ENCODE data around the gene PPIL6.

The PPIL6 gene

GRCh38 chr6:109440331-109441068, at the start of gene PPIL6, which contains the start of gene SMPD2:
TSS of gene PPIL6 (minus strand) at chr6:109440628. CDS start at chr6:109440590, 38 bp downstream.
TSS of gene SMPD2 (plus strand) at chr6:109440724. CDS start at chr6:109441122, 398 bp downstream.
- DNase-seq (ENCODE audit: low read depth in 3 of 3) = peak in 2 of 3 donors; percentile 58 to 61

DNA sequence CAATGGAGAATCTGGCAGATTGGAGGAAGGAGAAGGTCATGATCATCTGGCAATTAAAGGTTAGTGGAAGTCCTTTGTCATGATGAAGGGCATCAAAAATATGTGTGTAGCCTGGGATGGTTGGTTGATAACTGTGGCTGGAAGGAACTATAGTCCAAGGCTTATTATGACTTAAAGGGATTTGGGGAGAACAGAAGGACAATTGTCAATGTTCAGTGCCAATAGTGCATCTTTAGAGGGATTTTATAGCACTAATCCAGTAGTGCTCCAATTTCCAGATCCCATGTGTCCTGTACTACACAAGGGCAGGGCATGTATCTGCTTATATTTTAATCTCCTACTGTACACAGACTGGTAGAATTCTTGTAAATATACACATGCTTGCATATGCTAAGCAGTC, 47.6 kb upstream of the PPIL6 start:
- DNase-seq (ENCODE audit: low read depth in 3 of 3) = no peak

DNA sequence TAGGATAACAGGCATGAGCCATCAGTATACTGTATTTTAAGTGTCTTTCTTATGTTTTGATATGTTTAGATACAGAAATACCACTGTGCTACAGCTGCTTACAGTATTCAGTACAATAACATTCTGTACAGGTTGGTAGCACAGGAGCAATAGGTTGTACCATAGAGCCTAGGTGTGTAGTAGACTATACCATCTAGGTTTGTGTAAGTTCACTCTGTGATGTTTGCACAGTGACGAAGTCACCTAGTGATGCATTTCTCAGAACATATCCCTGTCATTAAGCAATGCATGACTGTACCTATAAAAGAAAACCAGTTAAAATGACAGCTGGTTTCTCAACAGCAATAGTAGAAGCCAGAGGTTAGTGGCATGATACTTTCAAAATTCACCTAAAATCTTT, 45.6 kb upstream of the PPIL6 start:
- no peak for DNase-seq (ENCODE audit: low read depth in 3 of 3)

DNA sequence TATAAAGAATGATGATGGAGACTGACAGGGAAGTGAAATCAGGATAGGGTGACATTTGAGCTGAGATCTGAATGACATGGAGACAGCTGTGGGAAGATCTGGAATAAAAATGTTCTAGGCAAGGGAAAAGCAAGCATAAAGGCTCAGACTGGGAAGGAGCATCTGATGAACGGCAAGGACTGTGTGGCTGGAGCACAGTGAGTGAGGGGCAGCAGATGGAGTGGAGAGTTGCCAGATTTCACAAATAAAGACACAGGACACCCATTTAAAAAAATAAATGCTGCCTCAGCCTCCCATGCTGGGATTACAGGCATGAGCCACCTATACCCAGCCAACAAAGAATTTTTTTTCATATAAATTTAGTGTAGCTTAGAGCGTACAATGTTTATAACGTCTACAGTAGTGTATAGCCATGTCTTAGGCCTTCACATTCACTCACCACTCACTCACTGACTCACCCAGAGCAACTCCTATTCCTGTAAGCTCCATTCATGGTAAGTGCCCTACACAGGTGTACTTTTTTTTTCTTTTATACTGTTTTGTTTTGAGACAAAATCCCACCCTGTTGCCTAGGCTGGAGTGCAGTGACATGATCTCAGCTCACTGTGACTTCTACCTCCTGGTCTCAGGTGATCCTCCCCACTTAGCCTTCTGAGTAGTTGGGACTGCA, 45.0 kb upstream of the PPIL6 start:
- no peak for DNase-seq (ENCODE audit: low read depth in 3 of 3)

- no peak for DNase-seq (ENCODE audit: low read depth in 3 of 3)
Observed at GRCh38 chr6:109484122-109484521, 43.7 kb upstream of the PPIL6 start.

GRCh38 chr6:109483735-109484057, 43.3 kb upstream of the PPIL6 start:
- DNase-seq (ENCODE audit: low read depth in 3 of 3) = no peak

DNA sequence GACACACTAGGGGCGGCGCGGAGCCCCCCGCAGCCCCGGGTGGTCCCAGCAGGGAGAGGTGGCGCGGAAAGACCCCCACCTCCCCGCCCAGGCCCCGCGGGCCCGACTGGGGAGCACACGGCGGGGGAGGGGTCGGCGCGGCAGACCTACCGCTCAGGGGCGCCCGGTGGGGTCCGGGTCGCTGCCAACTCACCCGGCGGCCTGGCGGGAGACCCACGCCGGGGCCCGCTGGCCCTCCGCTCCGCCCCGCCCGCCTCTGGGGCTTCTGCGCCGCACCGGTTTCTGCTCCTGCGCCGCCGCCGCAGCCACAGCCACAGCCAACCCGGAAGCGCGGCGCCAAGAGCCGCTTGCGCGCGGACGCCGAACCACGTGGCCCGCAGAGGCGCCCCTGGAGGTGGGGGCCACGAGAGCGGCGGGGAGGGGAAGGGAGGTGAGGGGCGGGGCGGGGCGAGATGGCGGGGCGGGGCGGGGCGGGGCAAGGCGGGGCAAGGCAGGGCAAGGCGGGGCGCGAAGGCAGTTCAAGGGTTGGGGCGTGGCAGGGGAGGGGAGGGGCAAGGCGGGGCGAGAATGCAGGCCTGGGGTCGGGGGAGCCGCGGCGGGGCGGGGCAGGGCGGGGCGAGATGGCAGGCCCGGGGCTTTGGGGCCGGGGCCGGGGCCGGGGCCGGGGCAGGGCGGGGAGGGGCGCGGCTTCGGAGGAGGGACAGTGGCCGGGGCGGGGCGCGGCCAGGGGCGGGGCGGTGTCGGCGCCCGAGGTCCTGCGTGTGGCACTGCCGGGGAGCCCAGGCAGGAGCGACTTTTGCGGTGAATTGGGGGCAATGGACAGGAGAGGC, 42.7 kb upstream of the PPIL6 start, which contains the start of gene ZBTB24:
Gene ZBTB24, minus strand, starts transcription at position 315 of the 830 bp plus-strand sequence. CDS start 1,193 bp downstream, outside the sequence.
- peak; percentile 80 to 94 (median 85) for DNase-seq (ENCODE audit: low read depth in 3 of 3)

DNA sequence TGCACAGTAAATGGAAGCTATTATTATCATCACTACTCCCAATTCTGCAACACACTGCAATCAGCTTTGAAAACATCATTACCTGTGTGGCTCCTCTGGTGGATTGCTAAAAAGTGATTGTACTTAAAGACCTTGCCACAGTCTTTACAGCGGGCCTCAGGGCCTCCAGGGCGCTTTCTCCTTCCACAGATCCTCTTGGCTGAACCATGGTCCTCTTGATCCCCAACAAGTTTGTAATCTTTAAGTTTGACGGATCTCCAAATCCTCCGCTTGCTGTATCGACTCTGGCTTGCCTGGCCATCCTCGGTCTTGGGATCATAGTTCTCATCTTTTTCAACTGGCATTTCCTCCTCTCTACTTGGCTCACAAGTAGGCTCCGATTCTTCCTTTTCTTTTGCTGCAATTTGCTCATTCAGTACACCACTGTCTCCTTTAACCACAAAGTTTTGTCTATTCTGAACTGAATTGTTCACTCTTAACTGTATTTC, 40.6 kb upstream of the PPIL6 start:
- DNase-seq (ENCODE audit: low read depth in 3 of 3) = no peak

DNA sequence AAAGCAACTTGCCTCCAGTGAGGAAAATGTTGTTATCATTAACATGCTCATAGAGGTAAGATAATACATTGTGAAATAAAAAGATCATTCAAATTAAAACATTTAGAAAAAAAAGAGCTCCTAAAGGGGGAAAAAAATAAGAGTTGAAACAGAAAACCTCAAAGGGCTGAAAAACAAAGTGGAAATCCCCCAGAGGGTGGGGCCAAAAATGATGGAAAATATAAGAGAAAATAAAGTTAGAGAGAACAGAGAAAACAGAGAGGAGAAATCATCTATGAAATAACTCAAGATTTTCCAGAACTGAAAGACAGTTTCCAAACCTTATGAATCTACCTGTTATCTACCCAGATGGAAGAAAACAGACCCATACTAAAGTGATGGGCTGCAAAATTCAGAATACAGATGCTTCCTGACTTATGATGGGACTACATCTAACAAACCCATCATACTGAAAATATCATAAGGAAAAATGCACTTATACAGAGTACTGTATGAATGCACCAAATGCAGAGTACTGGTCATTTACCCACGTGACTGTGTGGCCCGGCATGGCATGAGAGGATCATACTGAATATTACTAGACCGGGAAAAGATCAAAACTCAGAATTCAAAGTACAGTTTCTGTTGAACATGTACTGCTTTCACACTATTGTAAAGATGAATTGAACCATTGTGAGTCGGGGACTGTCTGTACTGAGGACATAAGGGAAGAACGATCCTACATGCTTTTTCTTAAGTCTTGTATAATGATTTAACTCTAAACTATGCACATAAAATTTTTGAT, 38.6 kb upstream of the PPIL6 start:
- DNase-seq (ENCODE audit: low read depth in 3 of 3) = no peak

GRCh38 chr6:109478222-109478805, 37.9 kb upstream of the PPIL6 start:
- DNase-seq (ENCODE audit: low read depth in 3 of 3) = no peak

GRCh38 chr6:109477725-109478124, 37.3 kb upstream of the PPIL6 start:
- no peak for DNase-seq (ENCODE audit: low read depth in 3 of 3)

DNA sequence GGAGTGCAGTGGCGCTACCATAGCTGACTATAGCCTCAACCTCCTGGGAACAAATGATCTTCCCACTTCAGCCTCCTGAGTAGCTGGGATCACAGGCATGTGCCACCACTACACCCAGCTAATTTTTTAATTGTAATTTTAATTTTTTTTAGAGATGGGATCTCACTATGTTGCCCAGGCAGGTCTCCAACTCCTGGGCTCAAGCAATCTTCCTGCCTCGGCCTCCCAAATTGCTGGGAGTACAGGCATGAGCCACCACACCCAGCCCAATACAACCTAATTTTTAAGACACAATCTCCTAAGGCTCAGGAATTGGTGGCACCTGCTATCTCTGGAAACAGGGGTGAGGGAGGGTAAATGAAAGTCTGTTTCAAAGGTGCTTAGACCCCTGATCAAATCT, 36.8 kb upstream of the PPIL6 start:
- DNase-seq (ENCODE audit: low read depth in 3 of 3) = no peak

GRCh38 chr6:109475625-109476024, 35.2 kb upstream of the PPIL6 start:
- DNase-seq (ENCODE audit: low read depth in 3 of 3) = no peak

DNA sequence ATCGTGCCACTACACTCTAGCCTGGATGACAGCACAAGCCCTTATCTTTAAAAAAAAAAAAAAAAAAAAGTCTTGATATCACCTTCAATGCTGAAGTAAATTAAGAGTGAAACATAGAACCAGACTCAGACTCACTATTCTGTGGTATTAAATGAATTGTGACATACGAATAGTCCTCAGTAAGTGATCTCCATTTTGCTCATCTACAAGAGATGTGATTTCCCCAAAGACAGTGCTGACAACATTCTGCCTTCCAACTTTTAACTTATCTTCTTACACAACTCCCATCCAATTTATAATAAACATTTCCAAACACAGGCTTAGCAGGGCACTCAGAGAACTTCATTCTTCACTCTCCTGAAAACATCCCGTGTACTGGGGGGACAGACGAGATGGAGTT, 34.6 kb upstream of the PPIL6 start:
- no peak for DNase-seq (ENCODE audit: low read depth in 3 of 3)

DNA sequence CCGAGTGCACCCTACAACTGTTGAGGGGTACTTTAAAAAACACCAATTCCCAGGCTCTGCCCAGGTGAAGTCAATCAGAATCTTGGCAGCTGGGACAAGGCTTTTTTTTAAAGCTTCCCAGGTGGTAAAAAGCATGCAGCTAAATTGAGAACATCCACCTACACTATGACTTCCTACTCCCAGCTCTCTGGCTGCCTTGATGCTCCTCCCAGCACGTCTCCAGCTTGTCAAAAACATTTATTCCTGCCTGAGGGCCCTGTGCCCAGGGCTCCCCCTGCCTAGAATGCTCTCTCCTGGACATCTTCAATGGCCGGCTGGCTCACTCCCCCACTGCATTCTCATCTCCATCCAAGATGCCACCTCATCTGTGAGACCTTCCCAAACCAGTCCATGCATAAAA, 32.7 kb upstream of the PPIL6 start:
- DNase-seq (ENCODE audit: low read depth in 3 of 3) = no peak

GRCh38 chr6:109472132-109472995, 31.9 kb upstream of the PPIL6 start:
- DNase-seq (ENCODE audit: low read depth in 3 of 3) = no peak

GRCh38 chr6:109471105-109471810, 30.8 kb upstream of the PPIL6 start:
- no peak for DNase-seq (ENCODE audit: low read depth in 3 of 3)

GRCh38 chr6:109469591-109470189, 29.3 kb upstream of the PPIL6 start:
- no peak for DNase-seq (ENCODE audit: low read depth in 3 of 3)

GRCh38 chr6:109467696-109468095, 27.3 kb upstream of the PPIL6 start:
- DNase-seq (ENCODE audit: low read depth in 3 of 3) = no peak
